Esophagus (tissue), 2 donors: ENCODE data around the gene CEP20. TPM values are rescaled to one million over a fixed set of nuclear protein-coding genes. Genes with fewer than 3 reads are reported as not detected.

Source experiments
- H3K27ac ChIP-seq, 2 donors: one replicate each; pipeline ENCODE4 v1.5.1; 2013; ENCODE audit warnings: low read depth in 2 of 2, mild to moderate bottlenecking in 2 of 2, inconsistent platforms in 1 of 2, low read length in 1 of 2, moderate library complexity in 1 of 2
- H3K27me3 ChIP-seq, 2 donors: one replicate each; pipeline ENCODE4 v1.6.1; 2013; ENCODE audit warnings: low read length in 2 of 2, control low read depth in 1 of 2, mild to moderate bottlenecking in 1 of 2; ENCODE audit not compliant: insufficient read depth in 2 of 2, control insufficient read depth in 1 of 2
- H3K36me3 ChIP-seq, 2 donors: one replicate each; pipeline ENCODE4 v1.6.1; 2013; ENCODE audit warnings: low read length in 1 of 2; ENCODE audit not compliant: control insufficient read depth in 2 of 2, insufficient read depth in 2 of 2
- H3K4me1 ChIP-seq, 2 donors: one replicate each; pipeline ENCODE4 v1.6.1; 2013; ENCODE audit warnings: low read length in 1 of 2; ENCODE audit not compliant: control insufficient read depth in 2 of 2, insufficient read depth in 2 of 2
- H3K4me3 ChIP-seq, 2 donors: one replicate each; pipeline ENCODE4 v1.5.1; 2013; ENCODE audit warnings: low read length in 2 of 2, mild to moderate bottlenecking in 2 of 2, low read depth in 1 of 2, moderate library complexity in 1 of 2
- H3K9me3 ChIP-seq, 2 donors: one replicate each; pipeline ENCODE4 v1.6.1; 2013; ENCODE audit warnings: mild to moderate bottlenecking in 2 of 2, low read depth in 1 of 2, low read length in 1 of 2, moderate library complexity in 1 of 2; ENCODE audit not compliant: control insufficient read depth in 2 of 2, insufficient read depth in 1 of 2
- WGBS, 2 donors: extraction: QIAGEN DNeasy Blood & Tissue Kit; methylation state at CpG; one replicate each; pipeline ENCODE4 v1.1.7; 2013; 5-methylcytosine and 5-hydroxymethylcytosine counted together
- polyA plus RNA-seq, 2 donors: library from polyadenylated mRNA; stranded (reverse); fragments of 200-250 nt; gene quantifications; one replicate each; pipeline ENCODE4 v1.2.3, GENCODE V29; 2013
- donor health status: healthy with polysubstance abuse.
- donor health status: Bipolar disorder and iron deficiency.

CEP20 gene
- polyA plus RNA-seq, 2 donors, result 17.6 to 25.6 TPM

DNA sequence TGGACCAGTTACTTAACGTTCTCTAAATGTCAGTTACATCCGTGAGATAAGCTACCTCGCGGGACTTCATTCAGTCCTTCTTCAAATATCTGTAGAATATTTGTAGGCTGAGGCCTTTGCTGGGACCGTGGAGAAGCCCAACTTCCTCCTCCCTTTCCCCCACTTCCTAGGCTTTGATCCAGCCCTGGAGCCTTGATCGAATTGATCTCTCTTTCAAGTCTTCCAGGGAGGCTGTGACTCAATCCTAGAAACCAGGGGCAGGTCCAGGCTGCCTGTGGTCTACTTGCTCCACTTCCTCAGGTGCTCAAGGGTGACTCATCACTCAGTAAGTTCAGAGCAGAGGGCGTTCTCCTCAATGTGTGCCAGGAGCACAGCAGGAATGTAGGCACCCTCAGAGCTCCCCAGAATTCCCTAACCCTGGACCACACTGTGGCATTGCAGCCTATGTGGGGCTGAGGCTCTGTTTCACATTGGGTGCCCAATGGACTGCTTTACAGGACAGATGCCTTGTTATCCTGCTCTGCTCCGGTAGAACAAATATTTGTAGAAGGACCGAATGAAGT, 11.2 kb upstream of the CEP20 start:
- Histone ChIP-seq H3K9me3 (no peaks in the 10 kb centered on the region), H3K27me3 (no peaks in the 10 kb centered on the region), H3K4me1 (peaks cover 0 to under 1% of the 10 kb centered on the region in 2 donors), H3K36me3 (no peaks in the 10 kb centered on the region), H3K4me3 (no peak overlapping the region), H3K27ac (peak overlapping the region; percentile 83 to 92)
- WGBS, 2 donors, result 30 to 40% methylated on average over 9 of the region's 9 CpGs

DNA sequence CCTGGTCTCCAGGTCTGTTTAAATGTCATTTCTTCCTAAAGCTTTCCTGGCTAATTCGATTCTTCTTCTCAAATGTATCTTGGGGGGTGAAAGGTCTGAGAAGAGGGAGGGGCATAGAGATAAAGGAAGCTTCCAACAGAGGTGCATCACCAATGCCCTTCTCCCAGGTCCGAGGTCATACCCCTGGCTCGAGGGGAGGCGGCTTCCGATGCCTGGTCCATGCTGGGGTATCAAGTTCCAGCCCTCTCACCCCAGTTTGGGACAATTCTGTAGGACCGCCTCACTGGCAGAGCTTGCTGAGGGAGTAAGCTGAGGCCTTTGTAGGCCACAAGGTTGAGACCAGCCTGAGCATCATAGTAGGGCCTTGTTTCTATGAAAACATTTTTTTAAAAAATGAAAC, 10.3 kb upstream of the CEP20 start:
- 92 to 95% methylated on average over 6 of the region's 6 CpGs for WGBS, 2 donors
- Histone ChIP-seq H3K4me3 (no peak overlapping the region), H3K36me3 (no peaks in the 10 kb centered on the region), H3K27ac (no peak overlapping the region), H3K27me3 (no peaks in the 10 kb centered on the region), H3K4me1 (peaks cover 0 to 2% of the 10 kb centered on the region in 2 donors), H3K9me3 (no peaks in the 10 kb centered on the region)

DNA sequence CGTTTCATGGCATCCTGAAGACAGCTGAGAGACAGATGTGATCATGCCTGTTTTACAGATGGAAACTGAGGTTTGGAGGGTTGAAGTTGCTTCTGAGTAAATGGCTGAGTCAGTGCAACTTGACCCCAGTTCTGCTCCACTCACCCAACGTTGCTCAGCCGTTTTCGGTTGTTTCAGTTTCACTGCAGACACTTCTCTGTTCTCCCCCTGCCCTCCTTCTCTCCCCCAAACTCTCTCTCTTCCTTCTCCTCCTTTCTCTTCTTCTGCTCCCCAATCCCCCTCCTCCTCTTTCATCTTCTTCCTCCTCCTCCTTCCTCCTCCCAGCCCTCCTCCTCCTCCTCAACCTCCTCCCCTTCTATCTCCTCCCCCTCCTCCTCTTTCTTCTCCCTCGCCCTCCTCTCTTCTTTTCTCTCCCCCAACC, 9.4 kb upstream of the CEP20 start:
- H3K4me1 ChIP-seq, result peaks cover 0 to 2% of the 10 kb centered on the region in 2 donors
- WGBS, 2 donors, result 52 to 66% methylated on average over 5 of the region's 5 CpGs
- no peaks in the 10 kb centered on the region for H3K27me3 ChIP-seq
- no peaks in the 10 kb centered on the region for H3K36me3 ChIP-seq
- H3K9me3 ChIP-seq, result no peaks in the 10 kb centered on the region
- no peak overlapping the region for H3K27ac ChIP-seq
- no peak overlapping the region for H3K4me3 ChIP-seq

DNA sequence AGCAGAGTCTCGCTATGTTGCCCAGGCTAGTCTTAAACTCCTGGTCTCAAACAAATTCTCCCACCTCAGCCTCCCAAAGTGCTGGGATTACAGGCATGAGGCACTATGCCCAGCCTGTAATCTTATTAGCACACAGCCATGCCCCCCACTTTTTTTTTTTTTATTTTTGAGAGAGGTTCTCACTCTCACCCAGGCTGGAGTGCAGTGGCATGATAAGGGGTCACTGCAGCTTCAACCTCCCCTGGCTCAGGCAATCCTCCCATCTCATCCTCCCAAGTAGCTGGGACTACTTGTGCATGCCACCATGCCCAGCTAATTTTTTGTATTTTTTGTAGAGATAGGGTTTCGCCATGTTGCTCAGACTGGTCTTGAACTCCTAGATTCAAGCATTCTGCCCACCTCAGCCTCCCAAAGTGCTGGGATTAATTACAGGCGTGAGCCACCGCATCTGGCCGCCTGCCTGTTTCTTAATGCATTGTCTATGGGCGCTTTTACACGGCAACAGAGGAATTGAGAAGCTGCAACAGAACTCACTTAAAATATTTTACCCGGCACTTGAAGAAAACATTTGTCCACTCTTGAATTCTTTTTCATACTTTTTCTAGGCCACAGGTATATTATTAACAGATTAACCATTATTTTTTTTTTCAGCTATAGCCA, 8.8 kb upstream of the CEP20 start:
- Histone ChIP-seq H3K4me3 (no peak overlapping the region), H3K27ac (no peak overlapping the region), H3K27me3 (no peaks in the 10 kb centered on the region), H3K36me3 (no peaks in the 10 kb centered on the region), H3K9me3 (no peaks in the 10 kb centered on the region), H3K4me1 (peaks cover 0 to 2% of the 10 kb centered on the region in 2 donors)
- 81 to 83% methylated on average over 8 of the region's 8 CpGs for WGBS, 2 donors

DNA sequence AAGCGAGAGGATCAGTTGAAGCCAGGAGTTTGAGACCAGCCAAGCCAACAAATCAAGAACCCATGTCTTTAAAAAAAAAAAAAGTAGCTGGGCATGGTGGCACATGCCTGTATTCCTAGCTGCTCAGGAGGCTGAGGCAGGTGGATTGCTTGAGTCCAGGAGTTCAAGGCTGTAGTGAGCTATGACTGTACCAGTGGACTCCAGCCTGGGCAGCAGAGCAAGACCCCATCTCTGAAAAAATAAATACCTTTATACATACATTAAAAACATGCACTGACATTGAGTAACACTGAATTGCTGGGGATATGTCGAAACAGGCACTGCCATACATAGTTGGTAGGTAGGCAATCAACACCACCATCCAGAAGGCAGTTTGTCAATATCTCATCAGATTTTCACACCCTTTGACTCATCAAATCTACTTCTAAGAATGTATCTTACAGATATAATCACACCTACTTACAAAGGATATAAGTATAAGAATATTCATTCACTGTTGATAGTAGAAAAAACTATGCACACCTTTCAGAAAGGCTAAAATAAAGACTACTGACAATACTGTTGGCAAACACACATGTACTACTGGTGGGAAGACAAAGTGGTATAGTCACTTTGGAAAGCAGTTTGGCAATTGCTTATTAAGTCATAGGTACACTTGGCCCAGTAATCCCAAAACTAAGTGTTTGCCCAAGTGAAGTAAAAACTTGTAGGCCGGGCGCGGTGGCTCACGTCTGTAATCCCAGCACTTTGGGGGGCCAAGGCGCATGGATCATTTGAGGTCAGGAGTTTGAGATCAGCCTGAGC, 6.4 kb upstream of the CEP20 start:
- WGBS, 2 donors, result 51 to 75% methylated on average over 7 of the region's 7 CpGs
- Histone ChIP-seq H3K4me3 (no peak overlapping the region), H3K27me3 (no peaks in the 10 kb centered on the region), H3K4me1 (peaks cover 0 to 2% of the 10 kb centered on the region in 2 donors), H3K9me3 (no peaks in the 10 kb centered on the region), H3K27ac (peak overlapping the region; percentile 77 to 81), H3K36me3 (no peaks in the 10 kb centered on the region)

- WGBS, 2 donors, result 98 to 100% methylated on average over 3 of the region's 3 CpGs
- Histone ChIP-seq H3K4me3 (no peak overlapping the region), H3K9me3 (no peaks in the 10 kb centered on the region), H3K27ac (no peak overlapping the region), H3K4me1 (peaks cover 0 to 2% of the 10 kb centered on the region in 2 donors), H3K27me3 (no peaks in the 10 kb centered on the region), H3K36me3 (no peaks in the 10 kb centered on the region)
These were observed 3.1 kb upstream of the CEP20 start for GRCh38 chr16:15891508-15891907.

GRCh38 chr16:15887283-15887682, 1.1 kb downstream of the CEP20 start:
- 71 to 73% methylated on average over 4 of the region's 4 CpGs for WGBS, 2 donors
- Histone ChIP-seq H3K4me3 (peak overlapping the region in 1 of 2 donors; percentile 92), H3K27ac (peak overlapping the region in 1 of 2 donors; percentile 47), H3K36me3 (peaks cover 0 to 6% of the 10 kb centered on the region in 2 donors), H3K9me3 (no peaks in the 10 kb centered on the region), H3K27me3 (no peaks in the 10 kb centered on the region), H3K4me1 (no peaks in the 10 kb centered on the region)

- Histone ChIP-seq H3K36me3 (peaks cover 2 to 12% of the 10 kb centered on the region in 2 donors), H3K4me3 (no peak overlapping the region), H3K4me1 (peaks cover 0 to 2% of the 10 kb centered on the region in 2 donors), H3K27me3 (no peaks in the 10 kb centered on the region), H3K9me3 (no peaks in the 10 kb centered on the region), H3K27ac (no peak overlapping the region)
- 42 to 63% methylated on average over 1 of the region's 1 CpG for WGBS, 2 donors
These were observed 2.3 kb downstream of the CEP20 start for GRCh38 chr16:15886078-15886477.

GRCh38 chr16:15885560-15886001, 2.8 kb downstream of the CEP20 start:
- H3K9me3 ChIP-seq, result no peaks in the 10 kb centered on the region
- peaks cover 1 to 2% of the 10 kb centered on the region in 2 donors for H3K4me1 ChIP-seq
- H3K27me3 ChIP-seq, result no peaks in the 10 kb centered on the region
- H3K36me3 ChIP-seq, result peaks cover 2 to 13% of the 10 kb centered on the region in 2 donors
- 86 to 87% methylated on average over 5 of the region's 5 CpGs for WGBS, 2 donors
- H3K4me3 ChIP-seq, result no peak overlapping the region
- no peak overlapping the region for H3K27ac ChIP-seq
